GM19467 (cell line): ENCODE results near the gene DNER.
"Not testable (repeated sequence)": the region's sequence is repeated elsewhere in the genome, so short reads cannot be mapped to it uniquely, and the experiment has no call there.

Experiments
- ATAC-seq: cut with Tn5 transposase; IDR thresholded peaks from one replicate; pipeline ENCODE4 v1.9.1; 2021; ENCODE audit warnings: mild to moderate bottlenecking, moderate library complexity; ENCODE audit not compliant: unreplicated experiment

Gene DNER

GRCh38 chr2:229350117-229350805 lies 364.1 kb downstream of the DNER start:
- ATAC-seq, result no peak

- ATAC-seq, result no peak
Measured at GRCh38 chr2:229348128-229348527, 366.2 kb downstream of the DNER start.

DNA sequence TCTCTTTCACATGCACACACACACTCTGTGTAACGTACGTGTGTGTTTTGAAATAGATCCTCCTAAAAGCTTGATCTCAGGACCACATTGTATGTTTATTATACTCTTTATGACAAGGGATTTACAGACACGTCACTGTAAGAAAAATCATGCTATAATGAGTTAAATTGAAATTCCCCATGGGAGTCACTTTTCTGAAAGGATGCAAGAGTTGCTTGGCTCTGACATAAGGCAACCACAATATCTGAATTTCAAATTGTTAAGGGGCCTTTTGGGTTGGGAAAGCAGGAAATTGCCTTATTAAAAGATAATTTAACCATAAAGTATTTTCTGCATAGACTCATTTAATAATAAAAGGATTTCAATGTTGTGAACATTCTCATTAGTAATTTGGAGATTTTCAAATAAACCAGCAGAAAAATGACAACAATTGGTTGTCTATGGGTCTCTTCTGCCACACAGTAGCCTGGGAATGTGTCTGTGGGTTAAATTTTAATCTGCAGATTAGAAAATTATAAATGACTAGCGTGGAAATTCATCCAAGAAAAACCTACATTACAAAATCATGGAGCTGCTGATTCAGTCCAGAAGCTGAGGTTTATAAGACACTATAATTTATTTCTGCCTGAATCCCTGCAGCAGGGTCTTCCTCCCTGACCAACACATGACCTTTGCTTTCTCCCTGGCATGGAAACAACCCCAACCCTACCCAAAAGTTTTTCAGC lies 367.4 kb downstream of the DNER start:
- no peak for ATAC-seq

- ATAC-seq, result no peak
Measured at GRCh38 chr2:229344955-229345354, 369.4 kb downstream of the DNER start.

DNA sequence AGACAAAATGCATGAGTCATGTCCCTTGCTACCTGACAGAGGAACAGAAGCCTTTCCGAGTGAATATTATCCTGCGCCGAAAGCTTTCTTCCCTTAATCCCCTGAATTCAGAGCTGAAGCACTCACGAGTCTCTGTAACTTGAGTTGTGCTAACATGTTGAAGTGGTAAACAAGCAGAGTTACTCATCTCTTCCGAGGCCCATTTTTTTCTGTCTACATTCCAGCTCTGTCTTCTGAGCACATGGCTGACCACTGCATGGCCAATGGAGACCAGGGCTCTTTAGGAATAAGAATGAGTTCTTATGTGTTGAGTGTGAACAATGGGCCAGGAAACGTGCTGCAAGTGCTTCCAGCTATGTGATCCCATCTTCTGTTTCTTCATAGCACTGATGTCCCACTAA lies 370.2 kb downstream of the DNER start:
- ATAC-seq, result no peak

DNA sequence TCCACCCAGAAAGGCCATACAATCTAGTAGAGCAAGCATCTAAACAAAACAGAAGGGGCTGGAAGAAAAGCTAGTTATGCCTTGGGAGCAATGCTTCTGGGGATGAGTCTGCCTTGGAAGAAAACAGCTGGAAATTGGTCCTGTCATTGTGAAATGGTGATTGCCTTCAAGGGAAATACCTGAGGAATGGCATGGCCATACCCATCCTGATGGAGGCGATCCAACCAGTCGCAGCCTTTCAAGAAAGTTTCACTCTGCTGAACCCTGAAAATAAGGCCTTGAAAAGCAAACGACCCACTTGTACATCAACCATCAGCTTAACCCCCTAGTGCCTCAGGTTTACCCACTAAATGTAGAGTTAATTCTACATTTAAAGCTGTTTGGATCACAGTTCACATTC lies 370.7 kb downstream of the DNER start:
- no peak for ATAC-seq

- no peak for ATAC-seq
Measured at GRCh38 chr2:229342376-229342775, 372.0 kb downstream of the DNER start.

- ATAC-seq, result no peak
Measured at GRCh38 chr2:229340086-229340760, 374.1 kb downstream of the DNER start.

GRCh38 chr2:229339618-229340017 lies 374.7 kb downstream of the DNER start:
- ATAC-seq, result no peak

GRCh38 chr2:229339171-229339570 lies 375.2 kb downstream of the DNER start:
- ATAC-seq, result not testable (repeated sequence)

- ATAC-seq, result no peak
Measured at GRCh38 chr2:229335877-229336346, 378.4 kb downstream of the DNER start.

GRCh38 chr2:229335330-229335729 lies 379.0 kb downstream of the DNER start:
- no peak for ATAC-seq

DNA sequence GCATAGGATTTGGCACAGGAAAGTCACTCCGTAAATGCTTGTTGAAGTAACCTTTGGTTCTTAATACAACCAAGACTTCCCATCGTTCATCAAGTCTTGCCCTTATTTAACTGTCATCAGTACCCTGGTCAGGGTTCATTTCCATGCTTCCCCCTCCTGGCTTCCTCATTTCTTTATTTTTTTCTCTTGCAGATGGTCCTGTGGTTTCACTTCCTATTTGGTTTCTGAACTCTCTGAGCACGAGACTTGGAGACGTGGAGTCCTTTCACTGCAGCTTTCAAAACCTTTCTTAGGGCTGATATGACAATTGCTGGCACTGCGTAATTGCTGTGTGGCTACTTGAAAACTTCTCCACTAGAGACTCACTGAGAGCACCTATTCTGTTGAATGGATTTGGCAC lies 383.4 kb downstream of the DNER start:
- ATAC-seq, result no peak

DNA sequence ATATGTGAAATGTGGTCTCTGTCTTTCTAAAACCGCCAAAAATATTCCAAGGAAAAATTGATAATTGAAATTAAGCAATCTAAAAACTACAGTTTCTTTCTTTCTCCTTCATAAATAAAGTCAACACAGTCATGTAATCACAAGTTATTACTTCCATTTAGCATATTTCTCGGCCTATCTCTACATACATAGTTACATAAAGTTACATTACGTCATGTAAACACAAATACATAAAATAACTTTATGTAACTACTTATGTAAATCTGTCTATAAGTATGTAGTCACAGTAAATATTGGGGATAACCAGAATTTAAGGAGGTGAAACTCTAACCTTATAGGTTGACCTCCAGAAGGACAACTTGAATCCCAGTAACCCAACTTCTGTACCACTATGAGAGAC lies 394.8 kb downstream of the DNER start:
- no peak for ATAC-seq

DNA sequence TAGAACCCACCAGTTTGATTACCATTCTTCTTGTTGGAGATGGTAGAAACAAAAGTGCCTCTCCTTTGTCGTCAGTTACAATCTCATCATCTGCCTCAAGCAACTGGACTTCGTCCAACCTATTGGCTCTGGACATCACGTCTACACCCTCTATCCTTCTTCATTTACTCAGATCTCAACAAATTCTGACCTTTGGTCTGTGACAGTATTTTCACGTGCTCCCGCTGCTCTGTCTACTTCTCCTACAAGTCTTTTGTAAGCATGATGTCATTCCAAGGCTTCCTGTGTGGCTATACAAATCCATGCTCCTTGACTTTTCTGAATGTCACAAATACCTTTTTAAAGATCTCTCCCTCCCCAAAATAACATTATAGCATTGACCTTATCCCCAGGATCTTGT lies 400.2 kb downstream of the DNER start:
- no peak for ATAC-seq

GRCh38 chr2:229313591-229313990 lies 400.8 kb downstream of the DNER start:
- no peak for ATAC-seq
